ENCODE measurements around the gene HNRNPLL.

DNA sequence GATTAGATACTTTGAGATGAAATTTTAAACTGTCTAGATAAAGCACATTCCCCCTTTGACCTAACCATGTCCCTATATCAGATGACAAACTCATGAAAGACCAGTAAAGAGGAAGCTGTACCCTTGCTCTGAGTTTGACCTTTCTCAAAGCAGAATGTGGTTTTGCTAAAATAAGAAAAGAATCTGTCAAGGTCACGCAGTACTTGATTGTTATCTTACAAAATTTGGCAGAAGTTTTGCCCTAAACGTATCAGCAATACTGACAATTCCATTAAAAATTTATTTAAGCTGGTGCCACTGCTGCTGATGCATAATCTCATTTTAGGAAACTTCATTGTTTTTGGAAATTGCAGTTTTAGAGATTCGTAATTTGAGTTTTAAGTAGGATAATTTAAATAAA is 32.0 kb upstream of the HNRNPLL start:
- TF ChIP-seq, protein P1, sequence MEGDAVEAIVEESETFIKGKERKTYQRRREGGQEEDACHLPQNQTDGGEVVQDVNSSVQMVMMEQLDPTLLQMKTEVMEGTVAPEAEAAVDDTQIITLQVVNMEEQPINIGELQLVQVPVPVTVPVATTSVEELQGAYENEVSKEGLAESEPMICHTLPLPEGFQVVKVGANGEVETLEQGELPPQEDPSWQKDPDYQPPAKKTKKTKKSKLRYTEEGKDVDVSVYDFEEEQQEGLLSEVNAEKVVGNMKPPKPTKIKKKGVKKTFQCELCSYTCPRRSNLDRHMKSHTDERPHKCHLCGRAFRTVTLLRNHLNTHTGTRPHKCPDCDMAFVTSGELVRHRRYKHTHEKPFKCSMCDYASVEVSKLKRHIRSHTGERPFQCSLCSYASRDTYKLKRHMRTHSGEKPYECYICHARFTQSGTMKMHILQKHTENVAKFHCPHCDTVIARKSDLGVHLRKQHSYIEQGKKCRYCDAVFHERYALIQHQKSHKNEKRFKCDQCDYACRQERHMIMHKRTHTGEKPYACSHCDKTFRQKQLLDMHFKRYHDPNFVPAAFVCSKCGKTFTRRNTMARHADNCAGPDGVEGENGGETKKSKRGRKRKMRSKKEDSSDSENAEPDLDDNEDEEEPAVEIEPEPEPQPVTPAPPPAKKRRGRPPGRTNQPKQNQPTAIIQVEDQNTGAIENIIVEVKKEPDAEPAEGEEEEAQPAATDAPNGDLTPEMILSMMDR (conservative IDR thresholded peaks at IDR 0.05) = no peak
- TF ChIP-seq ZFX (IDR thresholded peaks at IDR 0.05) = no peak
